Neural cell (in vitro differentiated cells): ENCODE results near the gene TICAM2. TPM values are rescaled to one million over a fixed set of nuclear protein-coding genes. Genes with fewer than 3 reads are reported as not detected.
A peak's percentile ranks its signal among the peaks of the same experiment; 100 is the strongest.

Experiments
- H2AFZ ChIP-seq: fragments of 200-600, 300-800 bp; sonication (generic), shearing (Covaris generic); 2 replicates; pipeline ENCODE4 v1.6.0; 2014; ENCODE audit warnings: low read depth, mild to moderate bottlenecking, antibody characterized with exemption, low read length, moderate library complexity
- H3F3A ChIP-seq: fragments of 200-600 bp; shearing (Covaris generic); 2 replicates; pipeline ENCODE4 v1.6.1; 2016; ENCODE audit warnings: mild to moderate bottlenecking, moderate library complexity, mixed read lengths, antibody characterized with exemption, low read length; ENCODE audit not compliant: insufficient read depth, poor library complexity, severe bottlenecking
- H3K27ac ChIP-seq: fragments of 200-600, 300-800 bp; sonication (generic), shearing (Covaris generic); 2 replicates; pipeline ENCODE4 v1.5.1; 2014; ENCODE audit warnings: mild to moderate bottlenecking, low read length, moderate library complexity
- H3K27me3 ChIP-seq: fragments of 300-800, 200-600 bp; sonication (generic), shearing (Covaris generic); 2 replicates; pipeline ENCODE4 v1.6.0; 2014; ENCODE audit warnings: mild to moderate bottlenecking, low read depth, low read length, moderate library complexity; ENCODE audit not compliant: insufficient read depth
- H3K36me3 ChIP-seq: fragments of 300-800, 200-600 bp; sonication (generic), shearing (Covaris generic); 2 replicates; pipeline ENCODE4 v1.5.1; 2014; ENCODE audit warnings: mild to moderate bottlenecking, antibody characterized with exemption, low read length, moderate library complexity; ENCODE audit not compliant: insufficient read depth
- H3K4me2 ChIP-seq: fragments of 300-800, 200-600 bp; sonication (generic), shearing (Covaris generic); 2 replicates; pipeline ENCODE4 v1.6.0; 2014; ENCODE audit warnings: mild to moderate bottlenecking, low read length
- H3K4me3 ChIP-seq: fragments of 300-800, 200-600 bp; sonication (generic), shearing (Covaris generic); 2 replicates; pipeline ENCODE4 v1.5.1; 2014; ENCODE audit warnings: mild to moderate bottlenecking, low read length, moderate library complexity
- H3K79me2 ChIP-seq: fragments of 200-600 bp; shearing (Covaris generic); replicated peaks from 2 replicates; pipeline ENCODE4 v1.6.0; 2014; ENCODE audit warnings: mild to moderate bottlenecking, low read length, moderate library complexity; ENCODE audit not compliant: insufficient read depth
- H3K9ac ChIP-seq: fragments of 300-800, 200-600 bp; sonication (generic), shearing (Covaris generic); 2 replicates; pipeline ENCODE4 v1.6.1; 2016; ENCODE audit warnings: mild to moderate bottlenecking, low read length, mixed read lengths
- H3K9me2 ChIP-seq: fragments of 200-600 bp; shearing (Covaris generic); 2 replicates; pipeline ENCODE4 v1.6.1; 2016; ENCODE audit warnings: mild to moderate bottlenecking, low read length, mixed read lengths; ENCODE audit not compliant: insufficient read depth
- H3K9me3 ChIP-seq: fragments of 200-600, 300-800 bp; sonication (generic), shearing (Covaris generic); 2 replicates; pipeline ENCODE4 v1.6.1; 2016; ENCODE audit warnings: mild to moderate bottlenecking, mixed run types, low read length, moderate library complexity, mixed read lengths
- H4K20me1 ChIP-seq: fragments of 200-600 bp; shearing (Covaris generic); 2 replicates; pipeline ENCODE4 v1.6.1; 2016; ENCODE audit warnings: mild to moderate bottlenecking, mixed run types; ENCODE audit not compliant: insufficient read depth
- CTCF ChIP-seq: fragments of 450-650 bp; IDR thresholded peaks from 2 replicates; pipeline ENCODE4 v1.5.1; 2014; ENCODE audit warnings: antibody characterized with exemption, mild to moderate bottlenecking, moderate library complexity; ENCODE audit not compliant: poor library complexity, severe bottlenecking
- EP300 ChIP-seq: fragments of 450-650 bp; conservative IDR thresholded peaks from 2 replicates; pipeline ENCODE4 v1.6.1; 2014; ENCODE audit warnings: antibody characterized with exemption, mild to moderate bottlenecking, moderate library complexity; ENCODE audit not compliant: poor library complexity, severe bottlenecking
- EZH2 ChIP-seq: fragments of 200-600, 300-800 bp; shearing (Covaris generic), sonication (generic); IDR thresholded peaks from 2 replicates; pipeline ENCODE4 v1.6.1; 2014; ENCODE audit warnings: antibody characterized with exemption, low read length, borderline replicate concordance, mild to moderate bottlenecking; ENCODE audit not compliant: insufficient read depth, poor library complexity, severe bottlenecking
- MXI1 ChIP-seq: fragments of 450-650 bp; conservative IDR thresholded peaks from 2 replicates; pipeline ENCODE4 v1.6.1; 2014; ENCODE audit warnings: antibody characterized with exemption, mild to moderate bottlenecking; ENCODE audit not compliant: poor library complexity, severe bottlenecking
- POLR2AphosphoS5 ChIP-seq: IDR thresholded peaks from 2 replicates; pipeline ENCODE4 v1.6.1; 2012
- RAD21 ChIP-seq: fragments of 450-650 bp; conservative IDR thresholded peaks from 2 replicates; pipeline ENCODE4 v1.6.1; 2014; ENCODE audit warnings: antibody characterized with exemption, mild to moderate bottlenecking, moderate library complexity
- SMC3 ChIP-seq: fragments of 450-650 bp; conservative IDR thresholded peaks from 2 replicates; pipeline ENCODE4 v1.6.1; 2014; ENCODE audit warnings: antibody characterized with exemption, mild to moderate bottlenecking, moderate library complexity; ENCODE audit not compliant: poor library complexity
- TAF1 ChIP-seq: IDR thresholded peaks from 2 replicates; pipeline ENCODE4 v1.6.1; 2012; ENCODE audit warnings: low read depth
- polyA plus RNA-seq: library from polyadenylated mRNA; depleted of rRNA; stranded (reverse); fragments of >200 nt; gene quantifications from 2 replicates; pipeline ENCODE4 v1.2.3, GENCODE V29; 2014
- TF ChIP-seq, protein P1 (sequence below): IDR thresholded peaks from 2 replicates; pipeline ENCODE4 v1.6.1; 2012; ENCODE audit warnings: borderline replicate concordance

Gene TICAM2
- polyA plus RNA-seq, 1 donor from 2014 or later = not detected

- H3K9ac ChIP-seq = no peak overlapping the region
- no peaks in the 10 kb centered on the region for H3K36me3 ChIP-seq
- H3K27ac ChIP-seq = no peak overlapping the region
- TF ChIP-seq, protein P1, sequence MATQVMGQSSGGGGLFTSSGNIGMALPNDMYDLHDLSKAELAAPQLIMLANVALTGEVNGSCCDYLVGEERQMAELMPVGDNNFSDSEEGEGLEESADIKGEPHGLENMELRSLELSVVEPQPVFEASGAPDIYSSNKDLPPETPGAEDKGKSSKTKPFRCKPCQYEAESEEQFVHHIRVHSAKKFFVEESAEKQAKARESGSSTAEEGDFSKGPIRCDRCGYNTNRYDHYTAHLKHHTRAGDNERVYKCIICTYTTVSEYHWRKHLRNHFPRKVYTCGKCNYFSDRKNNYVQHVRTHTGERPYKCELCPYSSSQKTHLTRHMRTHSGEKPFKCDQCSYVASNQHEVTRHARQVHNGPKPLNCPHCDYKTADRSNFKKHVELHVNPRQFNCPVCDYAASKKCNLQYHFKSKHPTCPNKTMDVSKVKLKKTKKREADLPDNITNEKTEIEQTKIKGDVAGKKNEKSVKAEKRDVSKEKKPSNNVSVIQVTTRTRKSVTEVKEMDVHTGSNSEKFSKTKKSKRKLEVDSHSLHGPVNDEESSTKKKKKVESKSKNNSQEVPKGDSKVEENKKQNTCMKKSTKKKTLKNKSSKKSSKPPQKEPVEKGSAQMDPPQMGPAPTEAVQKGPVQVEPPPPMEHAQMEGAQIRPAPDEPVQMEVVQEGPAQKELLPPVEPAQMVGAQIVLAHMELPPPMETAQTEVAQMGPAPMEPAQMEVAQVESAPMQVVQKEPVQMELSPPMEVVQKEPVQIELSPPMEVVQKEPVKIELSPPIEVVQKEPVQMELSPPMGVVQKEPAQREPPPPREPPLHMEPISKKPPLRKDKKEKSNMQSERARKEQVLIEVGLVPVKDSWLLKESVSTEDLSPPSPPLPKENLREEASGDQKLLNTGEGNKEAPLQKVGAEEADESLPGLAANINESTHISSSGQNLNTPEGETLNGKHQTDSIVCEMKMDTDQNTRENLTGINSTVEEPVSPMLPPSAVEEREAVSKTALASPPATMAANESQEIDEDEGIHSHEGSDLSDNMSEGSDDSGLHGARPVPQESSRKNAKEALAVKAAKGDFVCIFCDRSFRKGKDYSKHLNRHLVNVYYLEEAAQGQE = no peak
- TF ChIP-seq SMC3 (no peak), CTCF (no peak), MXI1 (no peak), EP300 (no peak), TAF1 (no peak), POLR2AphosphoS5 (no peak), RAD21 (no peak)
- H2AFZ ChIP-seq = no peak overlapping the region
- H3K9me3 ChIP-seq = no peaks in the 10 kb centered on the region
- no peak overlapping the region for H3K4me2 ChIP-seq
- H3K9me2 ChIP-seq = no peaks in the 10 kb centered on the region
- no peak overlapping the region for H3K4me3 ChIP-seq
- no peaks in the 10 kb centered on the region for H3K79me2 ChIP-seq
- H4K20me1 ChIP-seq = no peaks in the 10 kb centered on the region
- no peaks in the 10 kb centered on the region for H3F3A ChIP-seq
- H3K27me3 ChIP-seq = no peaks in the 10 kb centered on the region
Observed at GRCh38 chr5:115636008-115636407, 33.7 kb upstream of the TICAM2 start.

DNA sequence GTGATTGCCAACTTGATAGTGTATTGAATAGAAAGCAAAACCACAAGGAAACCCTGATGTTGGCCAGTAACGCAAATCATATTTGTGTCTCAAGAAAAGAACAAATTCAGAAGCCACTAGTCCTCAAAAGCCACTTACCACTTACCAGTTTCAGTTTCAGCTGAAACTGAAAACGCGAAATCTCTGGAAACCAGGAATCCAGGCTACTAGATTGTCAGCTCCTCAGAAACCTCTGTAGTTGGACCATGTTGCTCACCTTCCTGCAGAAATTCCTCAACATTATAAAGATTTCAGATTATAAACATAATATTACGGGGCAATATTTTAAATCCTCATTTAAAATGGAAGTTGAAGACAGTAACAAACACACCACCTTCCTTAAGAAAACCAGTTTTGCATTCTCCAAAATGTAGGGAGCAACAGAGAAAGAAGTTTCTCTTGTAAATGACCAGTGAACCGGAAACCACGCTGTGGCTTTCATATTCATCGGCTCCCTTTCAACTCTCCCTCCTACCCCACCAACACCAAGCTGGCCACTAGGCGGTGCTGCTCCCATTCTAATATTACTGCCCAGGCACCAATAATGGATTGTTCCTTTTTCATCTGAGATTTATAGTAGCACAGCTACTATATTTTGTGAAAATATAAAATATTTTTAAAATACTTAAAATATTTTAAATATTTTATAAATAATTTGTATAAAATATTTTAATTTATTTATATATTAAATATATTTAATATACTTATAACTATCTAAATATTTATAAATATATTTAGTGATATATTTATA lies 32.3 kb upstream of the TICAM2 start:
- H3K36me3 ChIP-seq = no peaks in the 10 kb centered on the region
- no peaks in the 10 kb centered on the region for H3K27me3 ChIP-seq
- no peak for TF ChIP-seq EZH2
- no peak for TF ChIP-seq EP300
- TF ChIP-seq SMC3 = peak; percentile 83
- TF ChIP-seq TAF1 = no peak
- TF ChIP-seq, protein P1 = no peak
- no peak for TF ChIP-seq POLR2AphosphoS5
- peak; percentile 76 for TF ChIP-seq CTCF
- TF ChIP-seq RAD21 = peak; percentile 85
- TF ChIP-seq MXI1 = no peak
- H3K27ac ChIP-seq = no peak overlapping the region
- no peaks in the 10 kb centered on the region for H3K9me3 ChIP-seq
- H3K79me2 ChIP-seq = no peaks in the 10 kb centered on the region
- no peak overlapping the region for H3K4me2 ChIP-seq
- no peaks in the 10 kb centered on the region for H3K9me2 ChIP-seq
- no peak overlapping the region for H3K4me3 ChIP-seq
- no peak overlapping the region for H2AFZ ChIP-seq
- no peak overlapping the region for H3K9ac ChIP-seq
- no peaks in the 10 kb centered on the region for H3F3A ChIP-seq
- H4K20me1 ChIP-seq = no peaks in the 10 kb centered on the region
